ENCODE results near the gene MACROH2A2.

DNA sequence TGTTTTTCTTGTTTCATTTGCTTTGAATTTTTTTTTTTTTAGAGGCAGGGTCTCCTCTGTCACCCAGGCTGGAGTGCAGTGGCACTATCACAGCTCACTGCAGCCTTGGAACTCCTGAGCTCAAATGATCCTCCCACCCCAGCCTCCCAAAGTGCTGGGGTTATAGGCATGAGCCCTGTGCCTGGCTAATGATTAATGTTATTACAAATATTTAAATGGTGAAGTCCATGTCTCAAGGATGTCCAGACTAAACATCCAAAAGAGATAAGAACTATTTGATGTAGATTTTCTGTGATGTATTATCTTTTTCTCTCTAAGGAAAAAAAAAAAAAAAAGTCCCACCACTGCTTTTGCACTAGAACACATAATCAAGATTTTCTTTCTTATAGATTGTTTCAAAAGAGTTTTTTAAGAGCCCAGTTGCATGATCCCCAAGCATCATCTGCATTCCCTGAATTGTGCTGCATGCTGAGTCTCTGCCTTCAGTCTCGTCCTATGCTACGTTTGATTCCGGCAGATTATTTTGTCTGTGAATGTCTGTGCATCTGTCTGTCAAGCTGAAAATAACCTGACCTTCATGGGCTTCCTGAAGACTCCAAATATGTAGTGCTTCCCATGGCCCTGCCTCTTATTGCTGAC lies 33.4 kb downstream of the MACROH2A2 start:
- TF ChIP-seq BRCA1 (IDR thresholded peaks at IDR 0.05; ENCODE audit: low read depth, low read length) (no peak), TAF1 (IDR thresholded peaks at IDR 0.05; ENCODE audit: low read depth, low read length) (no peak)
- TF ChIP-seq, protein P1, sequence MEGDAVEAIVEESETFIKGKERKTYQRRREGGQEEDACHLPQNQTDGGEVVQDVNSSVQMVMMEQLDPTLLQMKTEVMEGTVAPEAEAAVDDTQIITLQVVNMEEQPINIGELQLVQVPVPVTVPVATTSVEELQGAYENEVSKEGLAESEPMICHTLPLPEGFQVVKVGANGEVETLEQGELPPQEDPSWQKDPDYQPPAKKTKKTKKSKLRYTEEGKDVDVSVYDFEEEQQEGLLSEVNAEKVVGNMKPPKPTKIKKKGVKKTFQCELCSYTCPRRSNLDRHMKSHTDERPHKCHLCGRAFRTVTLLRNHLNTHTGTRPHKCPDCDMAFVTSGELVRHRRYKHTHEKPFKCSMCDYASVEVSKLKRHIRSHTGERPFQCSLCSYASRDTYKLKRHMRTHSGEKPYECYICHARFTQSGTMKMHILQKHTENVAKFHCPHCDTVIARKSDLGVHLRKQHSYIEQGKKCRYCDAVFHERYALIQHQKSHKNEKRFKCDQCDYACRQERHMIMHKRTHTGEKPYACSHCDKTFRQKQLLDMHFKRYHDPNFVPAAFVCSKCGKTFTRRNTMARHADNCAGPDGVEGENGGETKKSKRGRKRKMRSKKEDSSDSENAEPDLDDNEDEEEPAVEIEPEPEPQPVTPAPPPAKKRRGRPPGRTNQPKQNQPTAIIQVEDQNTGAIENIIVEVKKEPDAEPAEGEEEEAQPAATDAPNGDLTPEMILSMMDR (IDR thresholded peaks at IDR 0.05; ENCODE audit: control extremely low read depth in 1 of 3, insufficient read depth in 1 of 3, low read depth in 1 of 3, low read length in 3 of 3) = no peak
